Panc1 (cell line): ENCODE data around the gene CDK5. TPM values are rescaled to one million over a fixed set of nuclear protein-coding genes. Genes with fewer than 3 reads are reported as not detected.
A peak's percentile ranks its signal among the peaks of the same experiment; 100 is the strongest.

Source experiments
- ATAC-seq: fragments of 200-7000 bp; cut with Tn5 transposase; 2 replicates; pipeline ENCODE4 v1.9.1; 2020; ENCODE audit warnings: mild to moderate bottlenecking, moderate library complexity
- BruUV-seq: library from RNA; stranded (reverse); fragments of 400-500 nt; replicated peaks from 2 replicates; lab custom pipeline; 2021; lab: Mats Ljungman, UMichigan
- CTCF ChIA-PET: fragments of 300-600 bp; sonication (Branson Sonifier 250); formaldehyde crosslinking; loops from one replicate; lab custom pipeline; 2022; ENCODE audit warnings: antibody characterized with exemption; lab: Charles Lee
- POLR2A ChIA-PET: fragments of 300-600 bp; sonication (Branson Sonifier 250); formaldehyde crosslinking; loops from one replicate; lab custom pipeline; 2022; ENCODE audit warnings: antibody characterized with exemption; lab: Charles Lee
- DNase-seq: peaks from one replicate; pipeline ENCODE4 v3.0.0-alpha.2; 2010; ENCODE audit warnings: low read depth, low spot score
- H3K27ac ChIP-seq: 2 replicates; pipeline ENCODE4 v1.5.1; 2011; ENCODE audit warnings: mild to moderate bottlenecking, low read length, inconsistent platforms
- H3K27me3 ChIP-seq: fragments of 200-500 bp; sonication (Bioruptor generic); 2 replicates; pipeline ENCODE4 v1.6.0; 2014; ENCODE audit warnings: low read length, inconsistent platforms; ENCODE audit not compliant: control insufficient read depth, insufficient read depth
- H3K36me3 ChIP-seq: fragments of 200-500 bp; sonication (Bioruptor generic); 2 replicates; pipeline ENCODE4 v1.5.1; 2014; ENCODE audit warnings: inconsistent platforms, mild to moderate bottlenecking, low read length, moderate library complexity; ENCODE audit not compliant: control insufficient read depth, insufficient read depth
- H3K4me1 ChIP-seq: 2 replicates; pipeline ENCODE4 v1.5.1; 2011; ENCODE audit warnings: inconsistent platforms, mild to moderate bottlenecking, low read length, moderate library complexity; ENCODE audit not compliant: control insufficient read depth, insufficient read depth
- H3K4me3 ChIP-seq, 2 experiments: 2 replicates each; pipeline ENCODE4 v1.5.1; 2011 to 2012; ENCODE audit warnings: low read depth in 2 of 2, low read length in 2 of 2, mild to moderate bottlenecking in 2 of 2, inconsistent platforms in 1 of 2, moderate library complexity in 1 of 2
- H3K9me3 ChIP-seq: fragments of 200-500 bp; sonication (Bioruptor generic); 2 replicates; pipeline ENCODE4 v1.5.1; 2014; ENCODE audit warnings: low read depth, mild to moderate bottlenecking, inconsistent platforms, low read length, moderate library complexity; ENCODE audit not compliant: control insufficient read depth, insufficient read depth
- CTCF ChIP-seq: fragments of 450-650 bp; IDR thresholded peaks from 2 replicates; pipeline ENCODE4 v1.5.1; 2017; ENCODE audit warnings: mild to moderate bottlenecking
- POLR2AphosphoS5 ChIP-seq: IDR thresholded peaks from 2 replicates; pipeline ENCODE4 v1.6.1; 2012; ENCODE audit warnings: mild to moderate bottlenecking, low read depth, low read length, moderate library complexity
- SIN3A ChIP-seq: IDR thresholded peaks from 2 replicates; pipeline ENCODE4 v1.6.1; 2012; ENCODE audit warnings: low read depth, mild to moderate bottlenecking, low read length, moderate library complexity, borderline replicate concordance; ENCODE audit not compliant: insufficient read depth
- TCF7L2 ChIP-seq: IDR thresholded peaks from 2 replicates; pipeline ENCODE4 v1.6.1; 2011; ENCODE audit warnings: mild to moderate bottlenecking, low read depth, low read length, inconsistent platforms
- in situ Hi-C: cut with HindIII; loops from 2 replicates; pipeline ENCODE4 v1.10.0; 2016; ENCODE audit warnings: low sequenced_read_pairs, low pct_unique_long_range_greater_than_20kb
- intact Hi-C: fragments of 100-400 bp; cut with micrococcal nuclease; formaldehyde crosslinking; loops from one replicate; pipeline ENCODE4 v1.10.0; 2022; ENCODE audit not compliant: unreplicated experiment
- total RNA-seq: library from RNA; stranded (reverse); gene quantifications from one replicate; pipeline ENCODE4 v1.2.1, GENCODE V29; 2021; ENCODE audit not compliant: unreplicated experiment
- TF ChIP-seq, protein P1 (sequence below), 2 experiments: IDR thresholded peaks; 2 replicates each; pipeline ENCODE4 v1.6.1; 2011 to 2012; ENCODE audit warnings: low read depth in 2 of 2, control low read depth in 1 of 2, low read length in 1 of 2, mild to moderate bottlenecking in 1 of 2, moderate library complexity in 1 of 2; ENCODE audit not compliant: insufficient read depth in 1 of 2

The CDK5 gene
- total RNA-seq, 1 experiment from 2014 or later, result 25.6 TPM

GRCh38 chr7:151060416-151061212 is 2.9 kb upstream of the CDK5 start:
- DNase-seq (no peak), ATAC-seq (peak; percentile 42)
- in situ Hi-C loops, result no loop called here
- Histone ChIP-seq H3K4me1 (peaks cover 41% of the 10 kb centered on the region), H3K27me3 (no peaks in the 10 kb centered on the region), H3K36me3 (peaks cover 7% of the 10 kb centered on the region), H3K4me3 (peak overlapping the region; percentile 83 to 94), H3K27ac (peak overlapping the region; percentile 94), H3K9me3 (no peaks in the 10 kb centered on the region)
- ChIA-PET POLR2A (interaction anchor here (0.6 to 0.7 kb wide), 5 partner anchors 16 to 31 kb away, joined by 3 to 8 read pairs (median 4); partner anchors contain the start of gene TMUB1), CTCF (interaction anchor here (0.7 to 0.9 kb wide), 4 partner anchors 22 to 157 kb away, joined by 3 to 5 read pairs (median 4); no protein-coding TSS in a partner anchor)
- TSS peak; percentile 63 for BruUV-seq
- intact Hi-C loops, result no loop called here
- TF ChIP-seq CTCF (no peak; the same call in 1 of the 2 replicates), TCF7L2 (peak; percentile 30; the same call in 1 of the 2 replicates), SIN3A (peak; percentile 40; the same call in 1 of the 2 replicates), POLR2AphosphoS5 (peak; percentile 34)
- TF ChIP-seq, protein P1, sequence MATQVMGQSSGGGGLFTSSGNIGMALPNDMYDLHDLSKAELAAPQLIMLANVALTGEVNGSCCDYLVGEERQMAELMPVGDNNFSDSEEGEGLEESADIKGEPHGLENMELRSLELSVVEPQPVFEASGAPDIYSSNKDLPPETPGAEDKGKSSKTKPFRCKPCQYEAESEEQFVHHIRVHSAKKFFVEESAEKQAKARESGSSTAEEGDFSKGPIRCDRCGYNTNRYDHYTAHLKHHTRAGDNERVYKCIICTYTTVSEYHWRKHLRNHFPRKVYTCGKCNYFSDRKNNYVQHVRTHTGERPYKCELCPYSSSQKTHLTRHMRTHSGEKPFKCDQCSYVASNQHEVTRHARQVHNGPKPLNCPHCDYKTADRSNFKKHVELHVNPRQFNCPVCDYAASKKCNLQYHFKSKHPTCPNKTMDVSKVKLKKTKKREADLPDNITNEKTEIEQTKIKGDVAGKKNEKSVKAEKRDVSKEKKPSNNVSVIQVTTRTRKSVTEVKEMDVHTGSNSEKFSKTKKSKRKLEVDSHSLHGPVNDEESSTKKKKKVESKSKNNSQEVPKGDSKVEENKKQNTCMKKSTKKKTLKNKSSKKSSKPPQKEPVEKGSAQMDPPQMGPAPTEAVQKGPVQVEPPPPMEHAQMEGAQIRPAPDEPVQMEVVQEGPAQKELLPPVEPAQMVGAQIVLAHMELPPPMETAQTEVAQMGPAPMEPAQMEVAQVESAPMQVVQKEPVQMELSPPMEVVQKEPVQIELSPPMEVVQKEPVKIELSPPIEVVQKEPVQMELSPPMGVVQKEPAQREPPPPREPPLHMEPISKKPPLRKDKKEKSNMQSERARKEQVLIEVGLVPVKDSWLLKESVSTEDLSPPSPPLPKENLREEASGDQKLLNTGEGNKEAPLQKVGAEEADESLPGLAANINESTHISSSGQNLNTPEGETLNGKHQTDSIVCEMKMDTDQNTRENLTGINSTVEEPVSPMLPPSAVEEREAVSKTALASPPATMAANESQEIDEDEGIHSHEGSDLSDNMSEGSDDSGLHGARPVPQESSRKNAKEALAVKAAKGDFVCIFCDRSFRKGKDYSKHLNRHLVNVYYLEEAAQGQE (IDR thresholded peaks at IDR 0.05; ENCODE audit: insufficient read depth in 1 of 2, low read depth in 2 of 2, low read length in 1 of 2), result no peak

- in situ Hi-C loops (no loop called here), intact Hi-C loops (no loop called here)
- peaks cover 5% of the 10 kb centered on the region for H3K36me3 ChIP-seq
- no peaks in the 10 kb centered on the region for H3K9me3 ChIP-seq
- BruUV-seq, result no TSS peak
- H3K27ac ChIP-seq, result peak overlapping the region; percentile 94
- DNase-seq, result no peak
- ChIA-PET POLR2A (interaction anchor here (0.7 kb wide), 1 partner anchor 21 kb away, joined by 3 read pairs; no protein-coding TSS in a partner anchor), CTCF (interaction anchor here (0.7 kb wide), 1 partner anchor 22 kb away, joined by 3 read pairs; no protein-coding TSS in a partner anchor)
- peak overlapping the region; percentile 83 to 94 for H3K4me3 ChIP-seq
- no peaks in the 10 kb centered on the region for H3K27me3 ChIP-seq
- no peak for TF ChIP-seq POLR2AphosphoS5
- TF ChIP-seq, protein P1 (IDR thresholded peaks at IDR 0.05; ENCODE audit: insufficient read depth in 1 of 2, low read depth in 2 of 2, low read length in 1 of 2), result no peak
- TF ChIP-seq CTCF, result no peak
- H3K4me1 ChIP-seq, result peaks cover 41% of the 10 kb centered on the region
- ATAC-seq, result no peak
Measured at GRCh38 chr7:151060113-151060415, 2.4 kb upstream of the CDK5 start.
